ENCODE results near the gene MON2.
A peak's percentile ranks its signal among the peaks of the same experiment; 100 is the strongest.

The MON2 gene

DNA sequence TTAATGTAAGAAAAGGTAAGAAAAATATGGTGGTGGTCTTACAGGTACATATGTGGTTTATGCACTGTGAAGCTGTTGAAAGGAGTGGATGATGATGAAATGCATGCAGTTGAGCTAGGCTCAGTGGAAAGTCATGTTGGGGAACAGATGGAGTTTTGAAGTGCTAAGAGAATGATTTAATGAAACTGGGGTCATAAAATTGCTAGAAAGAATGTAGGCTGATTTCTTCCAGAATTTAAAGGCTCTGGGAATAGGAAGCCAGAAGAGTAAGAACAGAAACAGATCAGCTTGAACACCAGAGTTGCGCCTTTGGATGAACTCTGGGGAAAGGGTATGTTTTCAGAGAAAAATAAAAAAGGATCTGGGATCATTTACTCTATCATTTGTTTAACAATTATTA lies 146.5 kb downstream of the MON2 start:
- DNase-seq (ENCODE audit: low spot score) = no peak

- DNase-seq (ENCODE audit: low spot score) = no peak
These were observed 151.7 kb downstream of the MON2 start for GRCh38 chr12:62618319-62618718.

DNA sequence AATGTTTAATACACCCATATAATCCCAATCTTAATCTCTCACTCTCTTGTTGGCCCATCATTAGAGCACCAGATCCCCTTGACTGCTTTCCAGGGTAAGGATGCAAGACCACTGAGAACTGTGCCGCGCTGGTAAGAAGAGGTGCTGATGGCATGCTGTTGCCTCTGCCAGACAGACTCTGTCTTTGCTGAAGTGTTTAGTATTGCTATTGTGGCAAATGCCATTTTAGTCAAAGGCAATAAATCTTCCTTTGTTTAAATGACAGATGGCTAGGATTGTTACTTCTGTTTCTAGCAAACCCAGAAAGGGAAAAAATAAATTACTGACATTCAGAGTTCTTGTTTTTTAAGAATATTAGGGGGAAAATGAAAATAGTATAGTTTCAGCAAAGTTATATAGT lies 152.3 kb downstream of the MON2 start:
- DNase-seq (ENCODE audit: low spot score) = no peak

GRCh38 chr12:62621101-62621638 lies 154.5 kb downstream of the MON2 start:
- no peak for DNase-seq (ENCODE audit: low spot score)

DNA sequence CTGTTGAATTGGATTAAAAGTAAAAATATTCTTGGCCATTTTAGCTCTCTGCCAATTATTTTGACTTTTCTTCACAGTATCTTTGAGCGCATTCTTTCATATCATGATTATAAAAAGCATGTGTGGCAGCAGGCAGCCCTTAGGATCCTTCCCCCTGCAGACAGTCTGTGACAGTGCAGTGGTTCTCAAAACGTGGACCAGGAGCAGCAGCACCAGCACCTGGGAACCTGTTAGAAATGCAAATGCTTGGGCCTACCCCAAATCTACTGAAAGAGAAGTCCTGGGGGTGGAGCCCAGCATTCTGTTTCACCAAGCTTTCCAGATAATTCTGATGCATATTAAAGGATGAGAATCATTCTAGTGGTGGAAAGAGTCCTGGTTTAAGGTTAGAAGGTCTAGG lies 155.6 kb downstream of the MON2 start:
- DNase-seq (ENCODE audit: low spot score) = no peak

DNA sequence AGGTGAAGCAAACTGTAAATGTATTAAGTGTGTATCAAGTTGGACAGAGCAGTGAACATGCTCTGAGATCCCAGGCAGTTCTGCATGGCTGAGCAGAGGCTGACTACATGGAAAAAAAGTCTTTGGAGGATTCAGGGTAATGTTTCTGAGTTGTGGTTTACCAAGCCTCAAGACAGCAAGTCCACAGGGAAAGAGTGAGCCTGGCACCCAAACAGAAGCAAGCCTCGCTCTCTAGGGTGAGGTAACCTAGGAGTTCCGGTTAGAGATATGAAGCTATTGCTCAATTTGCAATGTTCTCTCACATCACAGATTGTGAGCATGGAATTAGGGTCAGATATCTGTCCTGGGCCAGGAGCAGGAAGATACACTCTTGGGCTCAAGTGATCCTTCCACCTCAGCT lies 158.6 kb downstream of the MON2 start:
- no peak for DNase-seq (ENCODE audit: low spot score)

GRCh38 chr12:62627181-62627580 lies 160.6 kb downstream of the MON2 start:
- DNase-seq (ENCODE audit: low spot score) = no peak

GRCh38 chr12:62629413-62629812 lies 162.8 kb downstream of the MON2 start:
- DNase-seq (ENCODE audit: low spot score) = no peak

GRCh38 chr12:62629971-62630739 lies 163.5 kb downstream of the MON2 start:
- DNase-seq (ENCODE audit: low spot score) = no peak

DNA sequence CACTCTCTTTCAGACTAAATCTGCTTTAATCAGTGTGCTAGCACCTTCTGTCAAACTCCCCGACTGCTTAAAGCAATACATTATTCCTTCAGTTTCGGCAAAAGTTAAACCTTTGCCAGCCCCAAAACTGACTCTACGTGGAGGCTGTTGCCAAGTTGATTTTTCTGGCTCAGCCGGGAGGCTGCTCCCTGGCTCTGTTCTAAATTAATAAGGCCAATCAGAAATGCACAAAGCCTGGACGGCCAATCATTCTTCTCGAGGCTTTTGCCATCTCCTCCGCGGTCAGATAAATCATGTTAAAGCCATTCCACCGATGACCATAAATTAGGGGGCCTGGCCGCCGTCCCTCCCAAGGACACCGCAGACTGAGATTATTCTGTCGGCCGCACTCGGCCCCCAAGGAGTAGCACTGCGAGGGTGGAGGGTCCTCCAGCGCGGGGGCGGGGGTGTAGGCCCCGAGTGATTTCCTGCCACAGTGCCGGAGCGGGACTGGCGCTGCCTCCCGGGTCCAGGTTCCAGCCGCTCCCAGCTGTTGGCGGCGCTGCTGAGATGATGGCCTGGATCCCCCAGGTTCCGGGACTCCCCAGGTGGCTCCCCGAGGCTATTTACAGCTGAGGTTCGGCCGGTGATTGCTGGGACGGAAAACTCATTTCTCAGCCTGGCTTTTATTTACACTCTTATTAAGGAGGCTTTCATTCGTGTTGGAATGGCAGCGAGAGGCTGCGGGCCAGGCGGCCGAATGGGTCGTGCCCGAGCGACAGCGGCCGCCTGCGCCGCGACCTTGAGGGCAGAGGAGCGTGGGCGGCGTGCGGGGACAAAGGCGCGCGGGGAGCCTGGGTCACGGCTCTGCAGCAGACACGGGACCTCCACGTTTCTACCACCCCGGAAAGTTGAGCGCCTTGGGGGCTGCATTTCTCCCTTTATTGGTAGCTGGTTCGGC lies 165.1 kb downstream of the MON2 start:
- DNase-seq (ENCODE audit: low spot score) = peak; percentile 61

- peak; percentile 15 for DNase-seq (ENCODE audit: low spot score)
These were observed 165.8 kb downstream of the MON2 start for GRCh38 chr12:62632411-62632918.

- DNase-seq (ENCODE audit: low spot score) = no peak
These were observed 169.0 kb downstream of the MON2 start for GRCh38 chr12:62635649-62636048.

DNA sequence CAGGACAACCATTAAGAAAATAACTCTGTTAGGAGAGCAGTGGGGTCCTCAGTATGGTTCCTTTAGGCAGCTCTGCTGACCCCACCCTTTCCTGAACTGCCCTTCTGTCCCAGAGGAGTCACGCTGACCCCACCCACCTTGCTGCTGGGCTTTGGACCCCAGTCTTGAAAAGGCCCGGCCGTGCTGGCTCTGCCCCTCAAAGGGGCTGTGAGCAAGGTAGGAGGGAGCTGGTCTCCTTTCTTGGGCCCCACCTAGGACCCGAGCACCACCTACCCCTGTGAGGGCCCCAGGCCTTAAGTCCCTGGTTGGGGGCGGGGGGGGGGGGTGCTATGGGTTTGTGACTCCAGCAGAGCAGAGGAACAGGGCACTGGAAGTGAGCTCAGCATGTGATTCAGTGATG lies 171.1 kb downstream of the MON2 start:
- no peak for DNase-seq (ENCODE audit: low spot score)

GRCh38 chr12:62640910-62641448 lies 174.4 kb downstream of the MON2 start:
- peak; percentile 70 for DNase-seq (ENCODE audit: low spot score)

GRCh38 chr12:62642486-62642885 lies 175.9 kb downstream of the MON2 start:
- no peak for DNase-seq (ENCODE audit: low spot score)

DNA sequence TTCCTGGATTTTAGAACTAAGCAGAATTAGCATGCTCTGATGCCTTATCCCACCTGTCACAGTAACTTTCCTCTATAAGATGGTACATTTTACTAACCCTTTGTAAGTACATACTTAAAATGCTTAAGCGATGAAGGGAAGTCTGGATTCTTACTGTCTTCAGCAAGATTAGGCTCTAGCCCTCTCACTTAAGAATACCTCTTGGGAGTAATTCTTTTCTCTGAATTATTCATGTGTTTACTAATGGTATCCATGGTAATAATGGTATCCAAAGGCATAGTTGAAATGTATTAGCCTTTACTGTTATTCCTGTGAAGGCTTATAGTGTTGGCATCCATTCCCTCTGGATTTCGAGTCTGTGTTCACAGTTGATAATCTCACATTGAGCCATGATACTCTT lies 176.9 kb downstream of the MON2 start:
- DNase-seq (ENCODE audit: low spot score) = no peak

DNA sequence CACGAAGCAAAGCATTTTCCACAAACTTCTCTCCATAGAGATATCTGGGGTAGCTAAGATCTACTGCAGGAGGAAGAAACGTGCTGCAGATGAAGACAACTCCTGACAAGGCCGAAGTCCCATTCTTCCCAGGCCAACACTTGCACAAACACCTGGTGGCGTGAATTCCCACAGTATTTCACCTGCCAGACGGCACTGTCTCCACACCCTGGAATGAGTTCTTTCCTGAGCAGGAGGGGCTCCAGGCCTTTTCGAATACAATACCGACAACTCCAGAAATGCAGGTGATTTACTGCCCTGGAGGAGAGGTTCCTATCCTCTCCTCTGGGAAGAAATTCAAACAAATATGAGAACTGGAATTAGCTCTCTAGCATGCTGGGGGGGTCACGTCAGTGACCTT lies 179.9 kb downstream of the MON2 start:
- DNase-seq (ENCODE audit: low spot score) = no peak

DNA sequence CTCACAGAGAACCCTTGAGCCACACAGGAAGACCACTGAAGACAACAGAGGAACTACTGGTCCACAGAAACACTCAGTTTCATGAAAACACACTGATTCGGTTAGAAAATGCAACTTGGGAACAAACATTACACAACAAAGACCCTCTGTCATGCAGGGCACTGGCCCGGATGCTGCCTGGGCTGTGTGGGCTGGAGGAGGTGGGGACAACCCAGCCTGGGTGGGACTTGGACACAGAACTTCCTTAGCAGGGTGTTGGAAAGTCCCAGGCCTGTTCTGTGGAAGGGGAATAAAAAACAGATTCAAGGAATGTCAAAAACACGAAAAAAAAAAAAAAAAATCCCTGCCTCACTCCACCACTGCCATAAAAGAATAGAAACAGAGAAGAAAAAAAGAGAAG lies 181.0 kb downstream of the MON2 start:
- no peak for DNase-seq (ENCODE audit: low spot score)

DNA sequence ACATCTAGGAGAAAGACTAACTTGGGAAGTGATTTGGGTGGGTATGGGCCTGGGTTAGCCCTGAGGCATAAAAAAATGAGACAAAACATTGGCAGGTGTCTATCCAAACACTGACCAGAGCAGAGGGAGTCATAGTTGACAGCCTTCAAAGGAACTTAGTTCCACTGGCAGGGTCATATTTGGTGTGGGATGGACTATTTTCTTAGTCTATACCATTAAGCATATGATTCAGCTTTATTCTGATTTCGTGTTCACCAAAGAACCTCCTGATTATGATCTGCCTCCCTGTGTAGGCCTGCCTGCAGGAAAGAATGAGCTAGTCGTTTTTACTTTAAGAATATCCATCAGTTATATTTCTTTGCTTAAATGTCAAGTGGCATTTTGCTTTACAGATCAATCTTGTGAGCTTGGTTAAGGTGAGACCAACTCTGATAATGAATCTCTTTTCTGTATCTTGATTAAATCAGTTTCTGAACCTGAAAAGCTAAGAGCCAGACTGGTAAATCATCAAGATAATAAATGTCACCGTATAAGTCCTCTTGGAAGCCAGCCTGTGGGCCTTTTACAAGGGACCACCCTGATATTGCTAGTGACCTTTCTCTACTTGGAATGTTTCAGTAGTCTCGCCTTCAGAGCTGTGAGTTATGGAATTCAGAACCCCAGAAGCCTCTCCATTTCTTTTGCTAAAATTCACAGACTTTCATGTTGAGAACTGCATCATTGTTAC lies 182.9 kb downstream of the MON2 start:
- DNase-seq (ENCODE audit: low spot score) = no peak

All from kidney capillary endothelial cell (primary cell).